B cell (primary cell): ENCODE data around the gene SEMA3F. TPM values are rescaled to one million over a fixed set of nuclear protein-coding genes. Genes with fewer than 3 reads are reported as not detected.

Source experiments
- ATAC-seq: fragments of 200-7000 bp; cut with Tn5 transposase; one replicate; pipeline ENCODE4 v1.10.0; 2021; ENCODE audit warnings: low read depth, mild to moderate bottlenecking, moderate number of reproducible peaks, moderate library complexity
- CTCF ChIA-PET: fragments of 350-600 bp; sonication (Branson Sonifier 250); formaldehyde crosslinking; loops from one replicate; lab custom pipeline; 2021; ENCODE audit warnings: antibody characterized with exemption, inconsistent platforms; lab: Charles Lee
- POLR2A ChIA-PET: fragments of 350-600 bp; sonication (Branson Sonifier 250); formaldehyde crosslinking; loops from one replicate; lab custom pipeline; 2021; ENCODE audit warnings: antibody characterized with exemption; lab: Charles Lee
- DNase-seq: peaks from one replicate; pipeline ENCODE4 v3.0.0; 2013
- H2AFZ ChIP-seq: 2 replicates; pipeline ENCODE4 v1.6.1; 2012; ENCODE audit warnings: mild to moderate bottlenecking, low read depth, low read length; ENCODE audit not compliant: insufficient read depth, poor library complexity, severe bottlenecking
- H3K27ac ChIP-seq, 2 donors: 1 replicate in 1 of 2; 2 replicates in 1 of 2; pipeline ENCODE4 v1.5.1; 2012 to 2013; ENCODE audit warnings: low read length in 2 of 2, mild to moderate bottlenecking in 2 of 2, moderate library complexity in 1 of 2
- H3K27me3 ChIP-seq, 4 experiments: fragments of 200-600 bp in 1 of 4; sonication (generic) in 1 of 4; replicated peaks in 1 of 4; 1 replicate in 2 of 4; 2 replicates in 2 of 4; pipeline versions ENCODE4 v1.6.1 to v1.7.0; 2013 to 2016; ENCODE audit warnings: low read length in 3 of 4, mild to moderate bottlenecking in 2 of 4, mixed read lengths in 1 of 4, moderate library complexity in 1 of 4; ENCODE audit not compliant: insufficient read depth in 4 of 4, control insufficient read depth in 3 of 4; ENCODE audit errors: control extremely low read depth in 1 of 4
- H3K36me3 ChIP-seq, 2 experiments: replicated peaks in 1 of 2; 1 replicate in 1 of 2; 2 replicates in 1 of 2; pipeline versions ENCODE4 v1.6.1 to v1.7.1; 2013; ENCODE audit warnings: low read length in 1 of 2; ENCODE audit not compliant: insufficient read depth in 2 of 2, control insufficient read depth in 1 of 2; ENCODE audit errors: control extremely low read depth in 1 of 2, extremely low read depth in 1 of 2
- H3K4me1 ChIP-seq, 2 donors: fragments of 200-600 bp in 1 of 2; sonication (generic) in 1 of 2; 1 replicate in 1 of 2; 2 replicates in 1 of 2; pipeline versions ENCODE4 v1.5.1 to v1.6.1; 2013 to 2017; ENCODE audit warnings: low read length in 2 of 2; ENCODE audit not compliant: control insufficient read depth in 2 of 2, insufficient read depth in 2 of 2
- H3K4me2 ChIP-seq: replicated peaks from 2 replicates; pipeline ENCODE3; 2012; ENCODE audit warnings: mild to moderate bottlenecking, low read depth, low read length; ENCODE audit not compliant: poor library complexity, severe bottlenecking
- H3K4me3 ChIP-seq, 5 experiments: fragments of 200-600 bp in 1 of 5; sonication (generic) in 1 of 5; 1 replicate in 3 of 5; 2 replicates in 2 of 5; pipeline versions ENCODE4 v1.5.1 to v1.7.0; 2011 to 2016; ENCODE audit warnings: low read length in 4 of 5, mild to moderate bottlenecking in 4 of 5, low read depth in 2 of 5, control low read depth in 1 of 5, moderate library complexity in 1 of 5; ENCODE audit not compliant: insufficient read depth in 1 of 5; ENCODE audit errors: control extremely low read depth in 1 of 5, extremely low read depth in 1 of 5
- H3K79me2 ChIP-seq: fragments of 200-600 bp; sonication (generic); one replicate; pipeline ENCODE4 v1.6.0; 2016; ENCODE audit warnings: low read length; ENCODE audit not compliant: control insufficient read depth, insufficient read depth
- H3K9ac ChIP-seq: fragments of 200-600 bp; sonication (generic); 2 replicates; pipeline ENCODE4 v1.6.1; 2017; ENCODE audit warnings: mild to moderate bottlenecking, low read length, moderate library complexity
- H3K9me3 ChIP-seq, 3 donors: one replicate each; pipeline versions ENCODE4 v1.6.1 to v1.7.1; 2013; ENCODE audit warnings: low read length in 2 of 3; ENCODE audit not compliant: control insufficient read depth in 2 of 3, insufficient read depth in 1 of 3; ENCODE audit errors: control extremely low read depth in 1 of 3
- H4K20me1 ChIP-seq: 2 replicates; pipeline ENCODE4 v1.6.0; 2012; ENCODE audit warnings: mild to moderate bottlenecking, low read length; ENCODE audit not compliant: insufficient read depth, control insufficient read depth, poor library complexity, severe bottlenecking
- H3K27ac Mint-ChIP-seq: one replicate; pipeline ENCODE4 v1.8.0; 2021; ENCODE audit warnings: mixed read lengths
- H3K27me3 Mint-ChIP-seq: one replicate; pipeline ENCODE4 v1.8.0; 2021; ENCODE audit warnings: mixed read lengths
- H3K4me1 Mint-ChIP-seq: one replicate; pipeline ENCODE4 v1.8.0; 2021; ENCODE audit warnings: mixed read lengths
- H3K4me3 Mint-ChIP-seq: one replicate; pipeline ENCODE4 v1.8.0; 2021; ENCODE audit warnings: mixed read lengths
- H3K9me3 Mint-ChIP-seq: one replicate; pipeline ENCODE4 v1.8.0; 2022; ENCODE audit warnings: mixed read lengths; ENCODE audit not compliant: insufficient read depth
- CTCF ChIP-seq: fragments of 200-600 bp; IDR thresholded peaks from one replicate; pipeline ENCODE4 v1.8.0; 2022; ENCODE audit warnings: antibody characterized with exemption, mild to moderate bottlenecking
- EZH2 ChIP-seq: IDR thresholded peaks from 2 replicates; pipeline ENCODE4 v1.6.1; 2012; ENCODE audit warnings: borderline replicate concordance, low read depth, mild to moderate bottlenecking, moderate library complexity, low read length; ENCODE audit not compliant: insufficient read depth, poor library complexity, severe bottlenecking
- WGBS: methylation state at CpG from one replicate; pipeline ENCODE4 v1.1.5; 2013; ENCODE audit warnings: missing lambda C conversion rate; ENCODE audit not compliant: insufficient coverage; 5-methylcytosine and 5-hydroxymethylcytosine counted together
- intact Hi-C: fragments of 100-400 bp; cut with micrococcal nuclease; formaldehyde crosslinking; loops from one replicate; pipeline ENCODE4 v1.10.0; 2022
- polyA plus RNA-seq: library from polyadenylated mRNA; depleted of rRNA; stranded (reverse); fragments of >200 nt; gene quantifications from 2 replicates; pipeline ENCODE4 v1.2.3, GENCODE V29; 2012
- total RNA-seq, 2 donors: library from RNA; stranded (reverse); fragments of 120-200 nt in 1 of 2; gene quantifications; 1 replicate in 1 of 2; 2 replicates in 1 of 2; pipeline versions ENCODE4 v1.2.3 to v1.2.4, GENCODE V29; 2013 to 2022

SEMA3F gene
- total and polyA plus RNA-seq, 2 donors (not counting 1 experiment from before 2014, with no cell fraction given), result 0.27 TPM; not detected in 1

- no peak overlapping the region for H3K4me3 ChIP-seq
- peaks cover 9% of the 10 kb centered on the region for H4K20me1 ChIP-seq
- peaks cover 30% of the 10 kb centered on the region for H3K27me3 Mint-ChIP-seq
- peaks cover 0 to 6% (median 0%) of the 10 kb centered on the region in 3 donors for H3K9me3 ChIP-seq
- intact Hi-C loops, result no loop called here
- no peaks in the 10 kb centered on the region for H3K36me3 ChIP-seq
- peaks cover 0 to 33% (median 16%) of the 10 kb centered on the region in 4 experiments for H3K27me3 ChIP-seq
- no peak for DNase-seq
- no peak overlapping the region for H2AFZ ChIP-seq
- no peak for ATAC-seq
- ChIA-PET POLR2A (no interaction called here), CTCF (interaction anchor here (1.3 kb wide), 1 partner anchor 95 kb away, joined by 3 read pairs; no protein-coding TSS in a partner anchor)
- H3K9ac ChIP-seq, result no peak overlapping the region
- no peak overlapping the region for H3K27ac Mint-ChIP-seq
- H3K4me2 ChIP-seq, result no peak overlapping the region
- H3K4me1 ChIP-seq, result peaks cover 14 to 20% of the 10 kb centered on the region in 2 donors
- WGBS, result 90% methylated on average over 5 of the region's 5 CpGs
- H3K9me3 Mint-ChIP-seq, result no peaks in the 10 kb centered on the region
- peaks cover 15% of the 10 kb centered on the region for H3K4me1 Mint-ChIP-seq
- H3K4me3 Mint-ChIP-seq, result no peak overlapping the region
- H3K79me2 ChIP-seq, result no peaks in the 10 kb centered on the region
- H3K27ac ChIP-seq, result no peak overlapping the region
- no peak for TF ChIP-seq EZH2
- no peak for TF ChIP-seq CTCF
Observed at GRCh38 chr3:50151728-50152127, 3.4 kb upstream of the SEMA3F start.

- H3K27ac ChIP-seq, result no peak overlapping the region
- H3K27me3 Mint-ChIP-seq, result peaks cover 34% of the 10 kb centered on the region
- DNase-seq (no peak), ATAC-seq (no peak)
- intact Hi-C loops, result loop anchor here (2.0 kb wide), 1 partner anchor 73 kb away; no protein-coding TSS in a partner anchor
- no peaks in the 10 kb centered on the region for H3K9me3 Mint-ChIP-seq
- H3K4me1 Mint-ChIP-seq, result peaks cover 15% of the 10 kb centered on the region
- H3K27me3 ChIP-seq, result peaks cover 0 to 48% (median 19%) of the 10 kb centered on the region in 4 experiments
- no peaks in the 10 kb centered on the region for H3K36me3 ChIP-seq
- no peak overlapping the region for H3K27ac Mint-ChIP-seq
- no peaks in the 10 kb centered on the region for H3K79me2 ChIP-seq
- H3K9me3 ChIP-seq, result peaks cover 0 to 6% (median 0%) of the 10 kb centered on the region in 3 donors
- H3K9ac ChIP-seq, result peak overlapping the region; percentile 60
- H4K20me1 ChIP-seq, result peaks cover 9% of the 10 kb centered on the region
- ChIA-PET POLR2A (no interaction called here), CTCF (interaction anchor here (0.6 kb wide), 1 partner anchor 107 kb away, joined by 3 read pairs; no protein-coding TSS in a partner anchor)
- TF ChIP-seq EZH2 (no peak), CTCF (peak; percentile 5)
- peak overlapping the region; percentile 84 for H3K4me3 Mint-ChIP-seq
- H3K4me1 ChIP-seq, result peaks cover 14 to 20% of the 10 kb centered on the region in 2 donors
- H3K4me3 ChIP-seq, result peak overlapping the region in 3 of 5 experiments; percentile 51 to 60 (median 56)
- WGBS, result 49% methylated on average over 9 of the region's 9 CpGs
- H3K4me2 ChIP-seq, result peak overlapping the region; percentile 98
- peak overlapping the region; percentile 73 for H2AFZ ChIP-seq
Observed at GRCh38 chr3:50153782-50154475, 1.2 kb upstream of the SEMA3F start.
